Loucy (cell line): ENCODE results near the gene CLCN7.

Experiments
- H2AFZ ChIP-seq: fragments of 200-600 bp; sonication (generic); 2 replicates; pipeline ENCODE4 v1.6.0; 2016; ENCODE audit warnings: antibody characterized with exemption, mild to moderate bottlenecking, low read length, moderate library complexity
- H3F3A ChIP-seq: fragments of 200-600 bp; 2 replicates; pipeline ENCODE4 v1.6.0; 2016; ENCODE audit warnings: antibody characterized with exemption, low read depth, mild to moderate bottlenecking
- H3K27me3 ChIP-seq: fragments of 200-600 bp; sonication (generic); 2 replicates; pipeline ENCODE4 v1.6.1; 2014; ENCODE audit warnings: low read length, mild to moderate bottlenecking; ENCODE audit not compliant: insufficient read depth, poor library complexity, severe bottlenecking
- H3K36me3 ChIP-seq: fragments of 200-600 bp; sonication (generic); 2 replicates; pipeline ENCODE4 v1.6.1; 2016; ENCODE audit warnings: low read length; ENCODE audit not compliant: insufficient read depth
- H3K4me1 ChIP-seq: fragments of 200-600 bp; sonication (generic); 2 replicates; pipeline ENCODE4 v1.5.1; 2014; ENCODE audit warnings: low read length, mild to moderate bottlenecking; ENCODE audit not compliant: insufficient read depth, poor library complexity, severe bottlenecking
- H3K4me2 ChIP-seq: fragments of 200-600 bp; sonication (generic); 2 replicates; pipeline ENCODE4 v1.6.0; 2014; ENCODE audit warnings: antibody characterized with exemption, low read length, low read depth, mild to moderate bottlenecking; ENCODE audit not compliant: poor library complexity, severe bottlenecking
- H3K4me3 ChIP-seq: fragments of 200-600 bp; sonication (generic); 2 replicates; pipeline ENCODE4 v1.5.1; 2014; ENCODE audit warnings: low read length, mild to moderate bottlenecking, mixed read lengths; ENCODE audit not compliant: poor library complexity, severe bottlenecking
- H3K79me2 ChIP-seq: fragments of 200-600 bp; sonication (generic); 2 replicates; pipeline ENCODE4 v1.6.1; 2014; ENCODE audit warnings: low read length; ENCODE audit not compliant: insufficient read depth
- H3K9ac ChIP-seq: fragments of 200-600 bp; sonication (generic); 2 replicates; pipeline ENCODE4 v1.6.0; 2014; ENCODE audit warnings: mild to moderate bottlenecking, low read depth, low read length, moderate library complexity; ENCODE audit not compliant: poor library complexity, severe bottlenecking
- H3K9me2 ChIP-seq: fragments of 200-600 bp; sonication (generic); replicated peaks from 2 replicates; pipeline ENCODE4 v1.6.1; 2016; ENCODE audit warnings: low read depth, low read length, mixed read lengths
- H3K9me3 ChIP-seq: fragments of 200-600 bp; sonication (generic); 2 replicates; pipeline ENCODE4 v1.6.1; 2014; ENCODE audit warnings: mild to moderate bottlenecking, antibody characterized with exemption, low read length, low read depth; ENCODE audit not compliant: insufficient read depth
- H4K20me1 ChIP-seq: fragments of 200-600 bp; sonication (generic); 2 replicates; pipeline ENCODE4 v1.6.0; 2014; ENCODE audit warnings: antibody characterized with exemption, low read length, mild to moderate bottlenecking; ENCODE audit not compliant: insufficient read depth, poor library complexity, severe bottlenecking
- EZH2phosphoT487 ChIP-seq: fragments of 200-600 bp; IDR thresholded peaks from 2 replicates; pipeline ENCODE4 v1.6.1; 2018; ENCODE audit warnings: antibody characterized with exemption, mild to moderate bottlenecking, moderate library complexity, borderline replicate concordance
- TF ChIP-seq, protein P1 (sequence below): fragments of 200-600 bp; sonication (generic); conservative IDR thresholded peaks from 2 replicates; pipeline ENCODE4 v1.5.1; 2014; ENCODE audit warnings: mild to moderate bottlenecking, antibody characterized with exemption, low read length

CLCN7 gene

DNA sequence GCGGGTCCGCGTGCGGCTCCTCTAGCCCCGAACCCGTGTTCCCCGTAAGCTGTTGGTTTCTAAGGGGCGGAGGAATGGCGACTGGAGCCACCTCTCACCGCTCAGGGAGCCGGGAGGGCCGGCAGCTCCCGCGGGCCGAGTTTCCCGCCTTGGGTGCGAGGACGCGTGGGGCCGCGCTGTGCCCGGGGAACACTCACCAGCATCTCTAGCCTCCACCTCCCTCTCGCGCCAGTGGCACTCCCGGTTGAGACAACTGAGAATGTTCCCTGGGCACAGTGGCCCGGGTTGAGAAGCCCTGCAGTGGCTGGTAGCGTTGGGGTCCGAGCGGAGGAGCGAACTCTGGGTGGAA, 18.9 kb upstream of the CLCN7 start:
- peaks cover 5% of the 10 kb centered on the region for H3K4me1 ChIP-seq
- no peaks in the 10 kb centered on the region for H3K9me3 ChIP-seq
- no peaks in the 10 kb centered on the region for H3F3A ChIP-seq
- peak overlapping the region; percentile 84 for H3K9ac ChIP-seq
- H3K4me2 ChIP-seq = peak overlapping the region; percentile 75
- H2AFZ ChIP-seq = peak overlapping the region; percentile 88; the same call in 1 of the 2 replicates
- peak overlapping the region; percentile 76 for H3K4me3 ChIP-seq
- H3K36me3 ChIP-seq = no peaks in the 10 kb centered on the region
- H3K79me2 ChIP-seq = peaks cover 23% of the 10 kb centered on the region
- TF ChIP-seq, protein P1, sequence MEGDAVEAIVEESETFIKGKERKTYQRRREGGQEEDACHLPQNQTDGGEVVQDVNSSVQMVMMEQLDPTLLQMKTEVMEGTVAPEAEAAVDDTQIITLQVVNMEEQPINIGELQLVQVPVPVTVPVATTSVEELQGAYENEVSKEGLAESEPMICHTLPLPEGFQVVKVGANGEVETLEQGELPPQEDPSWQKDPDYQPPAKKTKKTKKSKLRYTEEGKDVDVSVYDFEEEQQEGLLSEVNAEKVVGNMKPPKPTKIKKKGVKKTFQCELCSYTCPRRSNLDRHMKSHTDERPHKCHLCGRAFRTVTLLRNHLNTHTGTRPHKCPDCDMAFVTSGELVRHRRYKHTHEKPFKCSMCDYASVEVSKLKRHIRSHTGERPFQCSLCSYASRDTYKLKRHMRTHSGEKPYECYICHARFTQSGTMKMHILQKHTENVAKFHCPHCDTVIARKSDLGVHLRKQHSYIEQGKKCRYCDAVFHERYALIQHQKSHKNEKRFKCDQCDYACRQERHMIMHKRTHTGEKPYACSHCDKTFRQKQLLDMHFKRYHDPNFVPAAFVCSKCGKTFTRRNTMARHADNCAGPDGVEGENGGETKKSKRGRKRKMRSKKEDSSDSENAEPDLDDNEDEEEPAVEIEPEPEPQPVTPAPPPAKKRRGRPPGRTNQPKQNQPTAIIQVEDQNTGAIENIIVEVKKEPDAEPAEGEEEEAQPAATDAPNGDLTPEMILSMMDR = no peak
- no peak for TF ChIP-seq EZH2phosphoT487
- H3K27me3 ChIP-seq = no peaks in the 10 kb centered on the region
- H3K9me2 ChIP-seq = no peaks in the 10 kb centered on the region
- H4K20me1 ChIP-seq = no peaks in the 10 kb centered on the region

DNA sequence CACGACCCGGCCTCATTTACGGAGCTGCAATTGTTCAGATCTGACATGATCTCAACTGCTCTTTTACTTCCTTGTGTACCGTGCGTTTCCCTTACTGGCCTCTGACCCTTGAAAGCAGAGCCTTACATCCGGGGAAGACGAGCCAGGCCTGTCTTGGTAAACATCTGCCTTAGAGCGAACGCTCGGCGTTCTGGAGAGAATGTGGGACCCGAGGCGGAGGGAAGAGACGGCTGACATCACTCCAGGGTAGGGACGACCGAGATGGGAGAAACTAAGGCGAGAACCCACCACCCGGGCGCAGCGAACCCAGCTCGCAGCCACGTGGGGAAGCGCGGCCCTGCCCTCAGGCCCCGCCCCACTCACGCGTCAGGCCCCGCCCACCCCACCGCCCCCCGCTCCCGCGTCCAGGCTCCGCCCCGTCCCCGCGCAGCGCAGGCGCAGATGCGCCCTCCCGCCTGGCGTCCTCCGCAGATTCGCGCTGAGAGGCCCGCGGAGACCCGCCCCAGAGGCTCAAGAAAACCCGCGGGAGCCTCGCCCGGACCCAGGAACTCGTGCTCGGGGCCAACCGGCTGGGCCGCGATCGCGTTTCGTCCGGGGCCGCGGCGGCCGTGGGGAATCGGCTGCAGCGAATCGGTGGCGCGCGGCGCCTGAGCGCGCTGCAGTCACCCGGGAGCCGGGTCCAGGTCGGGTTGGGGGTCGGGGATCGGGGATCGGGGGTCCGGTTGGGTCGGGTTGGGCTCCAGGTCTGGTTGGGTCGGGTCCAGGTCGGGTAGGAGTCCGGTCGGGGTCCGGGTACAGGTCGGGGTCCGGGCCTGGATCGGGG, 18.3 kb upstream of the CLCN7 start, which contains the start of gene TELO2:
TSS of gene TELO2 (plus strand) at position 438 of the 823 bp plus-strand sequence. CDS start 922 bp downstream, outside the sequence.
- Histone ChIP-seq H3K9me3 (no peaks in the 10 kb centered on the region), H2AFZ (peak within 1 kb of the TSS; percentile 94), H3K4me1 (peaks cover 5% of the 10 kb centered on the region), H3K79me2 (peaks cover 23% of the 10 kb centered on the region), H3K4me3 (peak within 1 kb of the TSS; percentile 76), H3K27me3 (no peaks in the 10 kb centered on the region), H3K4me2 (peak within 1 kb of the TSS; percentile 94), H3K9me2 (no peaks in the 10 kb centered on the region), H3K36me3 (no peaks in the 10 kb centered on the region), H3F3A (no peaks in the 10 kb centered on the region), H4K20me1 (no peaks in the 10 kb centered on the region), H3K9ac (peak within 1 kb of the TSS; percentile 84)
- TF ChIP-seq, protein P1 = no peak
- no peak for TF ChIP-seq EZH2phosphoT487

DNA sequence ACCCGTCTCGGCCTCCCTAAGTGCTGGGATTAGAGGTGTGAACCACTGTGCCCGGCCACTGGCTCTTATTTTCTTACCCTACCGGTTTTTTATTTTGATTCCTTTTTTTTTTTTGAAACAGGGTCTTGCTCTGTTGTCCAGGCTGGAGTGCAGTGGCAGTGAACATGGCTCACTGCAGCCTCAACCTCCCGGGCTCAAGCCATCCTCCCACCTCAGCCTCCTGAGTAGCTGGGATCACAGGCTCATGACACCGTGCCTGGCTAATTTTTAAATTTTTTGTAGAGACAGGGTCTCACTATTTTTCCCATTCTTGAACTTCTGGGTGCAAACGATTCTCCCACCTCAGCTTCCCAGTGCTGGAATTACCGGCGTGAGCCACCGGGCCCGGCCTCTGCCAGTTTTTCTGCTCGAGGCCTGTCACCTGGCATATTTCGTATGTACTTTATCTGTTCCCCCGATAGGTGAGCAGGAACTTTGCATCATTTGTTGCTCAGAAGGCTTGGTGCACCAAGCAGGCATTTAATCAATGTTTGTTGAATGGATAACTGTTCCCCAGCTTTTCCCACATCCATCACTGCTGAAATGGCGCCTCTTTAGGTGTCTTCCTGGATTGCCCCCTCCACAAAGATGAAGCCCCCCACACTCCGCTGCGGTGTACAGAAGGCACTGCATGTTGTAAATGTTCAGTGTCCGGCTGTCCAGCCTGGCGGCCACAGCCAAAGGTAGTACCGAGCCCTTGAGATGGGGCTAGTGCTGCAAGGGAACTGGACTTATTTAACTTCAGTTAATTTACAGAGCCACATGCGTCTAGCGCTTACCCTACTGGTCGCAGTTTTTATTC, 17.5 kb upstream of the CLCN7 start:
- peak overlapping the region; percentile 94 for H2AFZ ChIP-seq
- no peaks in the 10 kb centered on the region for H3K9me3 ChIP-seq
- H3K9me2 ChIP-seq = no peaks in the 10 kb centered on the region
- no peaks in the 10 kb centered on the region for H3K27me3 ChIP-seq
- peak overlapping the region; percentile 94 for H3K4me2 ChIP-seq
- H3K79me2 ChIP-seq = peaks cover 23% of the 10 kb centered on the region
- H3F3A ChIP-seq = no peaks in the 10 kb centered on the region
- no peaks in the 10 kb centered on the region for H4K20me1 ChIP-seq
- peak overlapping the region; percentile 76 for H3K4me3 ChIP-seq
- peaks cover 5% of the 10 kb centered on the region for H3K4me1 ChIP-seq
- H3K9ac ChIP-seq = peak overlapping the region; percentile 84
- no peaks in the 10 kb centered on the region for H3K36me3 ChIP-seq
- no peak for TF ChIP-seq EZH2phosphoT487
- TF ChIP-seq, protein P1 = no peak
